Lung (tissue), 12 donors: ENCODE measurements around the gene ERBB4. TPM values are rescaled to one million over a fixed set of nuclear protein-coding genes. Genes with fewer than 3 reads are reported as not detected.

Experiments
- ATAC-seq: fragments of 200-7000 bp; cut with Tn5 transposase; one replicate; pipeline ENCODE4 v1.9.1; 2020; ENCODE audit warnings: moderate number of reproducible peaks; ENCODE audit not compliant: insufficient read depth, low FRiP score
- DNase-seq, 3 donors: peaks; one replicate each; pipeline ENCODE4 v3.0.0-alpha.2; 2013 to 2017
- H3K27ac ChIP-seq, 2 donors: one replicate each; pipeline ENCODE4 v1.5.1; 2013; ENCODE audit warnings: mild to moderate bottlenecking in 2 of 2, moderate library complexity in 2 of 2, control low read depth in 1 of 2, inconsistent platforms in 1 of 2, low read depth in 1 of 2, low read length in 1 of 2
- H3K27me3 ChIP-seq, 3 donors: one replicate each; pipeline ENCODE4 v1.5.1; 2013; ENCODE audit warnings: low read length in 2 of 3; ENCODE audit not compliant: control insufficient read depth in 3 of 3, insufficient read depth in 3 of 3
- H3K36me3 ChIP-seq, 4 donors: one replicate each; pipeline ENCODE4 v1.5.1; 2013; ENCODE audit warnings: low read length in 4 of 4, mild to moderate bottlenecking in 1 of 4, moderate library complexity in 1 of 4; ENCODE audit not compliant: control insufficient read depth in 4 of 4, insufficient read depth in 4 of 4
- H3K4me1 ChIP-seq, 5 donors: one replicate each; pipeline ENCODE4 v1.5.1; 2013; ENCODE audit warnings: low read length in 5 of 5, mild to moderate bottlenecking in 2 of 5, moderate library complexity in 1 of 5; ENCODE audit not compliant: control insufficient read depth in 5 of 5, insufficient read depth in 5 of 5
- H3K4me3 ChIP-seq: one replicate; pipeline ENCODE4 v1.5.1; 2013; ENCODE audit warnings: mild to moderate bottlenecking, control low read depth, moderate library complexity
- H3K9ac ChIP-seq, 2 donors: one replicate each; pipeline ENCODE4 v1.5.1; 2013; ENCODE audit warnings: low read length in 2 of 2, control low read depth in 1 of 2; ENCODE audit not compliant: insufficient read depth in 1 of 2
- H3K9me3 ChIP-seq, 4 donors: one replicate each; pipeline ENCODE4 v1.5.1; 2013; ENCODE audit warnings: low read length in 3 of 4, mild to moderate bottlenecking in 1 of 4, moderate library complexity in 1 of 4; ENCODE audit not compliant: control insufficient read depth in 4 of 4, insufficient read depth in 3 of 4
- CTCF ChIP-seq: IDR thresholded peaks from 2 replicates; pipeline ENCODE4 v1.5.1; 2012; ENCODE audit warnings: mild to moderate bottlenecking; ENCODE audit errors: control extremely low read depth, extremely low read depth
- WGBS, 2 donors: extraction: QIAGEN DNeasy Blood & Tissue Kit; methylation state at CpG; one replicate each; pipeline ENCODE4 v1.1.7; 2013; 5-methylcytosine and 5-hydroxymethylcytosine counted together
- polyA plus RNA-seq, 2 donors: library from polyadenylated mRNA; stranded (reverse); fragments of 200-250 nt; gene quantifications; one replicate each; pipeline ENCODE4 v1.2.1, GENCODE V29; 2013
- total RNA-seq, 2 donors: library from RNA; depleted of rRNA in 1 of 2; stranded (reverse); fragments of >200 nt in 1 of 2; gene quantifications; one replicate each; pipeline ENCODE4 v1.2.1, GENCODE V29; 2014 to 2021
- donor health status: control.
- donor health status: control.
- donor health status: Bipolar disorder and iron deficiency.
- donor health status: healthy.
- donor health status: DM: yes; HTN: yes; CAD: no.

ERBB4 gene
- total and polyA plus RNA-seq, 4 donors: 0.41 to 16.8 (median 5.3) TPM

- Histone ChIP-seq H3K9ac (no peak overlapping the region), H3K9me3 (no peaks in the 10 kb centered on the region), H3K27me3 (no peaks in the 10 kb centered on the region), H3K27ac (no peak overlapping the region), H3K4me1 (no peaks in the 10 kb centered on the region), H3K36me3 (no peaks in the 10 kb centered on the region), H3K4me3 (no peak overlapping the region)
- ATAC-seq (no peak), DNase-seq (no peak)
- 73 to 89% methylated on average over 1 of the region's 1 CpG for WGBS, 2 donors
- TF ChIP-seq CTCF: no peak
These were observed 574.6 kb downstream of the ERBB4 start for GRCh38 chr2:211963969-211964368.

GRCh38 chr2:211957799-211958198, 580.8 kb downstream of the ERBB4 start:
- Histone ChIP-seq H3K27me3 (no peaks in the 10 kb centered on the region), H3K9me3 (no peaks in the 10 kb centered on the region), H3K27ac (no peak overlapping the region), H3K4me3 (no peak overlapping the region), H3K9ac (no peak overlapping the region), H3K36me3 (no peaks in the 10 kb centered on the region), H3K4me1 (no peaks in the 10 kb centered on the region)
- ATAC-seq (no peak), DNase-seq (no peak)
- 78 to 83% methylated on average over 1 of the region's 1 CpG for WGBS, 2 donors
- TF ChIP-seq CTCF: no peak

GRCh38 chr2:211955648-211956047, 583.0 kb downstream of the ERBB4 start:
- no peak for ATAC-seq
- Histone ChIP-seq H3K4me3 (no peak overlapping the region), H3K9me3 (peaks cover 0 to 2% (median 0%) of the 10 kb centered on the region in 4 donors), H3K27ac (no peak overlapping the region), H3K4me1 (no peaks in the 10 kb centered on the region), H3K36me3 (no peaks in the 10 kb centered on the region), H3K9ac (no peak overlapping the region), H3K27me3 (no peaks in the 10 kb centered on the region)
- 83 to 85% methylated on average over 1 of the region's 1 CpG for WGBS, 2 donors
- no peak for DNase-seq
- no peak for TF ChIP-seq CTCF

GRCh38 chr2:211948932-211949331, 589.7 kb downstream of the ERBB4 start:
- no peaks in the 10 kb centered on the region for H3K4me1 ChIP-seq
- H3K4me3 ChIP-seq: no peak overlapping the region
- DNase-seq (no peak), ATAC-seq (no peak)
- no peaks in the 10 kb centered on the region for H3K27me3 ChIP-seq
- no peak overlapping the region for H3K9ac ChIP-seq
- H3K9me3 ChIP-seq: peaks cover 0 to 2% (median 0%) of the 10 kb centered on the region in 4 donors
- WGBS, 2 donors: 73 to 78% methylated on average over 2 of the region's 2 CpGs
- no peak overlapping the region for H3K27ac ChIP-seq
- TF ChIP-seq CTCF: no peak
- H3K36me3 ChIP-seq: no peaks in the 10 kb centered on the region
